ENCODE data around the gene VRK3. TPM values are rescaled to one million over a fixed set of nuclear protein-coding genes. Genes with fewer than 3 reads are reported as not detected.

Gene VRK3
- total RNA-seq, 1 experiment from 2014 or later, result 62.5 TPM

- no peak for DNase-seq
- no peak for TF ChIP-seq CTCF (conservative IDR thresholded peaks at IDR 0.05)
- no peak for TF ChIP-seq EZH2 (IDR thresholded peaks at IDR 0.05; ENCODE audit: low read depth)
- Histone ChIP-seq H3K4me2 (no peak overlapping the region), H3K9me3 (ENCODE audit: insufficient read depth, low read depth) (no peaks in the 10 kb centered on the region), H4K20me1 (ENCODE audit: insufficient read depth) (0 out of 2 replicates have a peak, but pooled peaks cover 6% of the 10 kb centered on the region), H2AFZ (no peak overlapping the region), H3K27ac (no peak overlapping the region), H3K27me3 (ENCODE audit: insufficient read depth, low read depth) (no peaks in the 10 kb centered on the region), H3K79me2 (ENCODE audit: low read depth) (peaks cover 8% of the 10 kb centered on the region; the same call in 1 of the 2 replicates), H3K36me3 (ENCODE audit: low read depth) (peaks cover 33% of the 10 kb centered on the region), H3F3A (ENCODE audit: insufficient read depth, low read depth) (no peaks in the 10 kb centered on the region), H3K9me2 (ENCODE audit: insufficient read depth) (no peaks in the 10 kb centered on the region), H3K4me3 (no peak overlapping the region), H3K4me1 (replicated peaks; ENCODE audit: insufficient read depth) (no peaks in the 10 kb centered on the region)
- intact Hi-C loops (cut with micrococcal nuclease; ENCODE audit: unreplicated experiment), result no loop called here
- POLR2A ChIA-PET (ENCODE audit: unreplicated experiment), result no interaction called here
- CTCF ChIA-PET, result no interaction called here
- BruUV-seq (replicated peaks), result no TSS peak
These were observed 8.9 kb downstream of the VRK3 start for GRCh38 chr19:50016225-50016807.

DNA sequence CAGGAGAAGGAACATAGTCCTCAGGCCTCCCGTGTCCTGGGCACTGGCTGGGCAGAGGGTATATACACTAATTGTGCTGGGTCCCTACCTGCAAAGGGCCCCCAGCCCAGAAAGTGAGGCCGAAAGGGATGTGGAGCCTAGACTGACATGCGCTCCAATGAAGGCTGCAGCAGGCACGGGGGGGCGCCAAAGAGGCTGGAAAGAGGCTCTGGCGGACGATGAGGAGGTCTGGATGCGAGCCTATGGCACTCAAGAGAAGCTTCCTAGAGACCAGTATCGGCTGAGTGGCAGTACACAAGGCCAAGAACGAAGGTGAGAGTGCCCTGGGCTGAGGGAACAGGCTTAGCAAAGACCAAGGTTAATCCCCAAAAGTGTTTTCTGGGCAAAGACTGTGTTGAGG, 16.6 kb downstream of the VRK3 start:
- CTCF ChIA-PET, result no interaction called here
- no peak for DNase-seq
- BruUV-seq (replicated peaks), result no TSS peak

DNA sequence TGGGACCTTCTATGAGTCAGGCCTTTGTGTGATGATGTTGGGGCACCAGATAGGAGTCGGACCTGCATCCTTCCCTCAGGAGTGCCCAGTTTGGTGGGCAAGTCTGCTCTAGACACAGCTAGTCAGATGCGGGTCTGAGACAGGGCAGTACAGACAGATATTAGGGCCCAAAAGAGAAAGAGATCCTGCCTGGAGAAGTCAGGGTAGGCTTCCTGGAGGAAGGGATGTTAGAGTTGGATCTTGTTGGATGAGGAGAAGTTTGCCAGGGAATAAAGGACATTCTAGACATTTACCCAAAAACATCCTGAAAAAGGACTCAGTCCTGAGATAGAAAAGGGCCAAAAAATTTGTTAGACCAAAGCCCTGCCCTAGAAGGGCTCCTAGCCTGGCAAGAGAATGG, 17.2 kb downstream of the VRK3 start:
- Histone ChIP-seq H3K27ac (no peak overlapping the region), H3K27me3 (ENCODE audit: insufficient read depth, low read depth) (no peaks in the 10 kb centered on the region), H3K79me2 (ENCODE audit: low read depth) (no peaks in the 10 kb centered on the region), H3K4me1 (replicated peaks; ENCODE audit: insufficient read depth) (peaks cover 24% of the 10 kb centered on the region), H3K9me2 (ENCODE audit: insufficient read depth) (no peaks in the 10 kb centered on the region), H2AFZ (no peak overlapping the region), H3K4me2 (no peak overlapping the region), H4K20me1 (ENCODE audit: insufficient read depth) (peaks cover 9% of the 10 kb centered on the region; the same call in 1 of the 2 replicates), H3K36me3 (ENCODE audit: low read depth) (peaks cover 20% of the 10 kb centered on the region), H3K4me3 (no peak overlapping the region), H3F3A (ENCODE audit: insufficient read depth, low read depth) (peaks cover 11% of the 10 kb centered on the region), H3K9me3 (ENCODE audit: insufficient read depth, low read depth) (no peaks in the 10 kb centered on the region)
- TF ChIP-seq EZH2 (IDR thresholded peaks at IDR 0.05; ENCODE audit: low read depth) (no peak), CTCF (conservative IDR thresholded peaks at IDR 0.05) (no peak)
- CTCF ChIA-PET, result no interaction called here
- POLR2A ChIA-PET (ENCODE audit: unreplicated experiment), result no interaction called here
- intact Hi-C loops (cut with micrococcal nuclease; ENCODE audit: unreplicated experiment), result no loop called here
- DNase-seq, result no peak
- no TSS peak for BruUV-seq (replicated peaks)

More for the DNA sequence above, 16.6 kb downstream of the VRK3 start:
- H3K27ac ChIP-seq, result no peak overlapping the region
- no peak overlapping the region for H3K4me2 ChIP-seq
- H3K27me3 ChIP-seq (ENCODE audit: insufficient read depth, low read depth), result no peaks in the 10 kb centered on the region
- H3K9me2 ChIP-seq (ENCODE audit: insufficient read depth), result no peaks in the 10 kb centered on the region
- POLR2A ChIA-PET (ENCODE audit: unreplicated experiment), result no interaction called here
- intact Hi-C loops (cut with micrococcal nuclease; ENCODE audit: unreplicated experiment), result no loop called here
- no peak overlapping the region for H2AFZ ChIP-seq
- no peaks in the 10 kb centered on the region for H3K79me2 ChIP-seq (ENCODE audit: low read depth)
- peaks cover 20% of the 10 kb centered on the region for H3K4me1 ChIP-seq (replicated peaks; ENCODE audit: insufficient read depth)
- no peak for TF ChIP-seq CTCF (conservative IDR thresholded peaks at IDR 0.05)
- TF ChIP-seq EZH2 (IDR thresholded peaks at IDR 0.05; ENCODE audit: low read depth), result no peak
- no peak overlapping the region for H3K4me3 ChIP-seq
- H4K20me1 ChIP-seq (ENCODE audit: insufficient read depth), result peaks cover 5% of the 10 kb centered on the region; the same call in 1 of the 2 replicates
- no peaks in the 10 kb centered on the region for H3K9me3 ChIP-seq (ENCODE audit: insufficient read depth, low read depth)
- H3F3A ChIP-seq (ENCODE audit: insufficient read depth, low read depth), result peaks cover 11% of the 10 kb centered on the region
- H3K36me3 ChIP-seq (ENCODE audit: low read depth), result peaks cover 20% of the 10 kb centered on the region

Data from PC-9 (cell line).